Measurements from ENCODE around the gene UNK.

DNA sequence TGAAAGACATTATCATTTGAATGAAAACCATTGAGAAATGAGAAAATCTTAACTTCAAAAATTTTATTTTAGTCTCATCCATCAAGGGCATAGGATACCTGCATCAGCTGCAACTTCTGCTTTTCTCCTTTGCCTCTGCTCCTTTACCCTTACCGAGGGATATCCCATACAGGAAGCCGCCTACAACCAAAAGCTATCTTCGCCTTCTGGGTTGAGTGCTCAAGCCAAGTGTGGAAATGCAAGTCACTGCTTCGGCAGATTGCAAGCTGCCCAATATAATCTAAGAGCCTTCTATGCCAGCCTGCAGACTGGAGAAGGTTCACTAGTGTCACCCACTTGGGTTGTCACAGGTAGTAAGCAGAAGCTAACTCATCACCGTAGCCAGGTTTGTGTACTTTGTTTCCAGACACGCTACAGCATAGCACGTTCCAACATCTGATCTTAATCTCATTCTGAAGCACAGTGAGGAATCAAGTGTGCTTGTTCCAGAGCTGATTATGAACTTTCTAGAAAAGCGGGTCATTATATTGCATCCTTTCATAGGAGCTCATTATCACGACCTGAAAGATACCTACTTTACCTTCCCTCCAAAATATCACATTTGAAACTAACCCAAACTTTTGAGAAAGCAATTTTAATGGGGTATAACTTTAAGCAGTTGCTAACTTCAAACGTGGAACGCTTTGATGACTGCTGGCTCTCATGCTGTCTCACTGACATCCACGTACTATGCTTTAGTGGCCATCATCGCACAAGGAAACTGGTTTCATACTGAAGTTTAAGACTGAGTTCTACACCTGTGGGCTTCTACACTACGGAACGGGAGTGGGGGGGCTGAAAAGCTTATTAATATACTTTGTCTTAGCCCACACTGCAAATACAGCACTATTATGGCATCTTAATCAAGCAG is 8.0 kb upstream of the UNK start:
- TF ChIP-seq POLR2A (IDR thresholded peaks at IDR 0.05), result no peak
- no peak for TF ChIP-seq CTCF (IDR thresholded peaks at IDR 0.05)
- no peak for TF ChIP-seq EP300 (IDR thresholded peaks at IDR 0.05)

Data from ovary (tissue), 3 donors.